Body of pancreas (tissue), 2 donors: Measurements from ENCODE around the gene ARL14EPL. TPM values are rescaled to one million over a fixed set of nuclear protein-coding genes. Genes with fewer than 3 reads are reported as not detected.

Source experiments
- total RNA-seq, 2 donors: library from RNA; depleted of rRNA; stranded (reverse); fragments of >200 nt; gene quantifications; one replicate each; pipeline ENCODE4 v1.1.0, GENCODE V29; 2016

ARL14EPL gene
- total RNA-seq, 2 donors from 2014 or later = not detected

Other genes with a start within 250 kb of the ARL14EPL start
- 10 to 100 TPM in 1 of 2 donors, 1 to 10 TPM in 1; 7.3 to 92.3 TPM for gene CDO1, start 215.8 kb upstream of the ARL14EPL start, total RNA-seq
- 10 to 100 TPM; 28.3 to 47.5 TPM for gene ATG12, start 190.9 kb upstream of the ARL14EPL start, total RNA-seq
- gene AP3S1, start 190.5 kb upstream of the ARL14EPL start, total RNA-seq = 10 to 100 TPM; 47.8 to 87.9 TPM
- 1 to 10 TPM in 1 of 2 donors, under 1 TPM in 1; 0.52 to 2.0 TPM for gene LVRN, start 70.0 kb upstream of the ARL14EPL start, total RNA-seq
- gene COMMD10, start 52.6 kb downstream of the ARL14EPL start, total RNA-seq = 10 to 100 TPM; 26.5 to 27.0 TPM